Measurements from ENCODE around the gene KDM4F.

KDM4F gene

DNA sequence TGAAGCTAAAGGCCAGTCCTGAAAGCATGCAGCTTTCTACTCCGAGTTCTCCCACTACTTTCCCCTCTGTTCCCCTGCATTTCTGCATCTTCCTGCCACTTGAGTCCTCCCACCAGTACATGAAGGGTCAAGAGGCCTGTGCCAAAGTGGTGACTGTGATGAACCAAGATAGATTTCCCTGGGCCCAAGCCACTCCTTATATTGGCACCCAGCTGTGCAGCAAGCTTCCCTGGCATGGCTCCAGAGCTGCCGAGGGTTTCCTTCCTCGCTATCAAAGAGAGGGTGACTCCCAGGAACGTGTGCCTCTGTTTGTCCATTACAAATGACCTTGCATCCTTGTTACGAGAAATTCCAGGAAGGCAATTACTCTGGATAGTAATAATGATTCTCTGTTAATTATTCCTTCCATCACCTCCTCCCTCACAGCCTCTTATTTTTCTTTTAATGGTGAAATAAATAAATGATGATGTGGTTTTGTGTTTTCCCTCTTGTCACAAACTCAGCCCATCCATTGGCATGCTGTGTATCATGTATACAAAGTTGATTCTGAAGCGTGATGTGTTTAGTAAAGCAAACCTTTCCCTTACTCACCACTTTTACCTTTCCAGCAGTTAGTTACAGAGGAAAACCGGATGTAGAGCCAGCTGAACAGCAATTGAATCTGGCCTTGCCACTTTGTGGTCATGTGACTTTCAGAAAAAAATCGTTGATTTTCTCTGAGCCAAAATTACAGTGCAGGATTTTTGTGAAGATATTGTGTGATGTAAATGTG is 25.8 kb downstream of the KDM4F start:
- ATAC-seq (no peak), DNase-seq (no peak)
- Mint-ChIP-seq H3K9me3 (no peaks in the 10 kb centered on the region), H3K4me3 (no peak overlapping the region), H3K36me3 (ENCODE audit: low read depth) (peaks cover 10% of the 10 kb centered on the region), H3K4me1 (peaks cover 17% of the 10 kb centered on the region), H3K27ac (no peak overlapping the region), H3K27me3 (no peaks in the 10 kb centered on the region)

DNA sequence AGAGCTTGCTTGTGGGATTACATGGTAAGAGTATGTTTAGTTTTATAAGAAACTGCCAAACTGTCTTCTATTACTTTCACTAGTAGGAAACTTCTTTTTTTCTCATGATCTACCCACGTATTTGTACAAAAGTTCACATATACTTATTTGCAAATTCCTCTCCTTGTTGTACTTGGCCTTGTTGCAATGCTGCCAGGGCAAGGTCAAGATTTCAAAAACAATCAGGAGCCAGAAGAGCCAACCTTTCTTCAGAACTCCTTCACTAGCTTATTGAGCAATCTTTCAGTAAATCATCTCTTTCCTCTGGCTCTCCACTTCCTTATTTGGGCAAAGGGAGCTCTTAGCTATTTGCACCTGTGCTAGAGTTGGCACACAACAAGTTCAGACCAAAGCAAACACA is 27.2 kb downstream of the KDM4F start:
- DNase-seq (no peak), ATAC-seq (no peak)
- Mint-ChIP-seq H3K36me3 (ENCODE audit: low read depth) (peaks cover 4% of the 10 kb centered on the region), H3K27ac (no peak overlapping the region), H3K9me3 (no peaks in the 10 kb centered on the region), H3K4me1 (peaks cover 9% of the 10 kb centered on the region), H3K27me3 (no peaks in the 10 kb centered on the region), H3K4me3 (no peak overlapping the region)

DNA sequence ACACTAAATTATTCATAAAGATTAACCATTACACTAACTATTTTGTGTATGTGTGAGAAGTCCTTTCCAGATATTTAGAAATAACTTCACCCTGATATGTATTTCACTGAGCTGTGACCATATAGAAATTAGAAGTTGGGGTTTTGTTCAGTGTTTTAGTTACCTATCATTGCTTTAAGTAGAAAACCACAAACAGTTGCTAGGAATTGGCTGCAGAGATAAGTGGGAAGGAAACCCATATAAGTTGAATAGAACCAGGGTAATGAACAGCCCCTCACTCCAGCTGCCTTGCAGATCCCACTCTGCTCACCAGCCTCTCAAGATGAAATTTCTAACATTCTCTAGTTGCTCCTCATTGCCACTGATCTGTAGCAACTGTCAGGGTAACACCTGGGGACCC is 27.8 kb downstream of the KDM4F start:
- H3K27ac Mint-ChIP-seq, result no peak overlapping the region

DNA sequence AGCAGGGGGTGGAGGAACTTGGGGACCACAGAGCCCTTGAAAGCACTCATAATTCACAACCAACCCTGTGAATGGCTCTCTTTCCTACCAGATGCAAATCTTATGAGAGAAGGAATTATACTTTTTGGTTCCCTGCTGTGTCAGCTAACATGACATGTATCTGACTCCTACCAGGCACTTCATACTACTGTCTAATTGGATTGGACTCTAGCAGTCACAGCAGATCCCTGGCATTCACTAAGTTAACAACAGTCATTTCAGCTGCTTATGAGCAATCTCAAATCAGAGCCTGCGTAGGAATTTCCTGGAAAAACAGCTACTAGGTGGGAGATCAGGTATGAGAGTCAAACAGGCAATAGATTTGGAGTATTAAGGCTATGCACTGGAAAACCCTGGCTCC is 29.3 kb downstream of the KDM4F start:
- no peaks in the 10 kb centered on the region for H3K27me3 Mint-ChIP-seq
- no peak overlapping the region for H3K4me3 Mint-ChIP-seq
- H3K36me3 Mint-ChIP-seq (ENCODE audit: low read depth), result no peaks in the 10 kb centered on the region
- no peaks in the 10 kb centered on the region for H3K9me3 Mint-ChIP-seq
- H3K4me1 Mint-ChIP-seq, result peaks cover 8% of the 10 kb centered on the region
- ATAC-seq, result no peak
- H3K27ac Mint-ChIP-seq, result no peak overlapping the region
- DNase-seq, result no peak

More for the DNA sequence above, 27.8 kb downstream of the KDM4F start:
- Mint-ChIP-seq H3K4me1 (peaks cover 10% of the 10 kb centered on the region), H3K36me3 (ENCODE audit: low read depth) (no peaks in the 10 kb centered on the region), H3K9me3 (no peaks in the 10 kb centered on the region), H3K27me3 (no peaks in the 10 kb centered on the region), H3K4me3 (no peak overlapping the region)
- DNase-seq, result no peak
- ATAC-seq, result no peak

DNA sequence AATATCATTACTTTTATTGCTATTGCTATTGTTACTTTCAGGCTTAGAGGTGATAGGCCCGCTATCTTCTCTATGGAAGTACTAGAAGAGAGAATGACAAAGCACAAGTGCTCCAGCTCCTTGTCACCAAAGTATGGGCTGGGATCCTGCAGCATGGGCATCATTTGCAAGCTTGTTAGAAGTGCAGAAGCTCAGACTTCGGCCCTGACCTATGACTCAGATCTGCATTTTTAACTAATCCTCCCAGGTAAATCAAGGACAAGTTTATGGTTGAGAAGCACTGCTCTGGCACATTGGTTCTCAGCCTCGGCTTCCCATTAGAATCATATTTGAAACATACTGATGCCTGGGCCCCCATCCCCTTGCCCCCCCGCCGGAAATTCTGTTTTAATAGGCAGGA is 31.8 kb downstream of the KDM4F start:
- no peak overlapping the region for H3K27ac Mint-ChIP-seq
- DNase-seq (no peak), ATAC-seq (no peak)
- H3K4me3 Mint-ChIP-seq, result no peak overlapping the region
- peaks cover 30% of the 10 kb centered on the region for H3K4me1 Mint-ChIP-seq
- H3K36me3 Mint-ChIP-seq (ENCODE audit: low read depth), result no peaks in the 10 kb centered on the region
- H3K9me3 Mint-ChIP-seq, result no peaks in the 10 kb centered on the region
- no peaks in the 10 kb centered on the region for H3K27me3 Mint-ChIP-seq

DNA sequence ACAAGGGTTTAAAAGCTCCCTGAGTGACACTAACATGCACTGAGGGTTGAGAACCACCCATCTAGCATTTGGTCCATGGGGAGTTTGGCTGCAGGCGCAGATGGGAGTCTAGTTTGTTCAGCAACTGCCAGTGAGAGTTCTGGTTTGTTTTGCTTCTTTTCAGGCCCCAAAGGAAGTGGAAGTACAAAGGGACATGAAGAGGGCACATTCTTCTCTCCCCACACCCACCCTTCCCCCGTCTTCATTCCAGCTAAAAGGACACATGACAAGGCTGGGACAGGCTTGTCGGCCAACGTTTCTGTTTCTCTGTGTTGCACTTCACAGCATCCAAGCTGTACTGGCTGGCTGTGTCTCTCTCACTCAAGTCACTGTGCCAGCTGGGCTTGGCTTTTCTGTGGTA is 32.2 kb downstream of the KDM4F start:
- no peak overlapping the region for H3K27ac Mint-ChIP-seq
- H3K9me3 Mint-ChIP-seq, result no peaks in the 10 kb centered on the region
- ATAC-seq (no peak), DNase-seq (no peak)
- no peaks in the 10 kb centered on the region for H3K36me3 Mint-ChIP-seq (ENCODE audit: low read depth)
- H3K4me1 Mint-ChIP-seq, result peaks cover 33% of the 10 kb centered on the region
- no peak overlapping the region for H3K4me3 Mint-ChIP-seq
- no peaks in the 10 kb centered on the region for H3K27me3 Mint-ChIP-seq

DNA sequence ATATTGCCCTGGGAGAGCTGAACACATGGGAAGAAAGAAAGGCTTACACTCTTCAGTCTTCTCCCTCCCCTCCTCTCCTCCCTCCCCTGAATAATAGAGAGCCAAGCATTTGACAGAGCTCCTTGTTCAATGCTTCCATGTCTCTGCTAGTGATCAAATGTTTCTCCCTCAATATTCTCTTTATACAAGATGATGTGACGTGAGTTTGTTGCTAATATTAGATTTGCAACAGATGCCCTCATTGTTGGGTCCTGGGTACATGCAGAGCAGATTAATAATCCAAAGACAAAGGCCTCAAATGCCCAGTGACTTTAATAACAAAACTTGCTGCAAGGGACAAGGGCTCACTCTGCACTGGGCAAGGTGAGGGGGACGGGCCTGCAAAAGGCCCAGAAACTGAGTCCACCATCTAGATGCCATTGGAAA is 33.4 kb downstream of the KDM4F start:
- ATAC-seq (no peak), DNase-seq (no peak)
- H3K27me3 Mint-ChIP-seq, result no peaks in the 10 kb centered on the region
- H3K9me3 Mint-ChIP-seq, result no peaks in the 10 kb centered on the region
- H3K4me3 Mint-ChIP-seq, result no peak overlapping the region
- no peak overlapping the region for H3K27ac Mint-ChIP-seq
- peaks cover 33% of the 10 kb centered on the region for H3K4me1 Mint-ChIP-seq
- no peaks in the 10 kb centered on the region for H3K36me3 Mint-ChIP-seq (ENCODE audit: low read depth)

DNA sequence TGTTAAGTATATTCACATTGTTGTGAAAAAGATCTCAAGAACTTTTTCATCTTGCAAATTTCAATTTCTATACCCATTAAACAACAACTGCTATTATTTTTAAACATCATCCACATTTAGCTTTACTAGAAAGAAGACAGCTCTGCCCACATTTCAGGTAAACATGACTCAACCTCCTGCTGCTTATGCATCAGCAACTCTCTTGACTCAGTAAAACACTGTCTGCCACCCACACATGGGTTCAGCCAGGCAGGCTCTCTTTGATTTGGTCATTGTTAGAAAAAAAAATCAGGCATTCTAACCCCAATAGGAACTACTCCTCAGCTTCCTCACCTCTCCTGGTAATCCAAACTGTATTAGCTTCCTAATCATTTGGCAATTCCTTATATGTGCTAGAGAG is 35.3 kb downstream of the KDM4F start:
- Mint-ChIP-seq H3K9me3 (no peaks in the 10 kb centered on the region), H3K27ac (peak overlapping the region; percentile 48), H3K36me3 (ENCODE audit: low read depth) (no peaks in the 10 kb centered on the region), H3K4me3 (no peak overlapping the region), H3K27me3 (no peaks in the 10 kb centered on the region), H3K4me1 (peaks cover 46% of the 10 kb centered on the region)
- DNase-seq, result peak; percentile 46
- peak; percentile 80 for ATAC-seq

DNA sequence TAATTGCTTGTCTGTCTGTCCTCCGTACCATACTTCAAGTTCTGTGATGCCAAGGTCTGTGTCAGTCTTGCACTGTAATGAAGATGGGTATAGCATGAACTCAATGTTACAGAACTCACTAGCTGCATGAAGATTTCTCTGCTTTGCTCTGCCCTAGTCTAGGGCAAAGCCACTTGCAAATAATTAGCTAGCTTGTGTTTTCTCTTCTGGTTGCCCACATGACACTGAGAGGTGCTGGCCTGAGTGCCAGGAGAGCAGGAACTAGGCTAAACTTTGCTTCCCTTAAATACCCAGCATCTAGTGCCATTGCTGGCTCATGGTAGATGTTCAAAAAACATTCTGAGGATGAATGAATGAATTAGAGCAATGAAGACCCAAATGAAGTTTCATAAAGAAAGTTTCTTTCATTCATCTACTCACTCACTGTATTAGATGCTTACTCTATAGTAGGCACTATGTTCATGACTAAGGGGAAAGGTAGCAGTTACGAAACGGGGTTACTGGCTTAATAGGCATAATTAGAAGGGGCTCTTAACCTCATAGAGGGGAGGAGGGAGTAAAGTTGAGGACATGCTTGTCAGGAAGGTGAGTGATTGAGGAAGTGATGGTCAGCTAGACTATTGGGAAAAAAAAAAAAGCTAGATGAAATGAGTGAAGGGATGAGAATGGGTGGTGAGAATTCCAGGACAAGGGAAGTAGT is 36.0 kb downstream of the KDM4F start:
- DNase-seq (no peak), ATAC-seq (no peak)
- no peak overlapping the region for H3K4me3 Mint-ChIP-seq
- no peaks in the 10 kb centered on the region for H3K27me3 Mint-ChIP-seq
- H3K27ac Mint-ChIP-seq, result peak overlapping the region; percentile 52
- no peaks in the 10 kb centered on the region for H3K36me3 Mint-ChIP-seq (ENCODE audit: low read depth)
- H3K4me1 Mint-ChIP-seq, result peaks cover 47% of the 10 kb centered on the region
- no peaks in the 10 kb centered on the region for H3K9me3 Mint-ChIP-seq

DNA sequence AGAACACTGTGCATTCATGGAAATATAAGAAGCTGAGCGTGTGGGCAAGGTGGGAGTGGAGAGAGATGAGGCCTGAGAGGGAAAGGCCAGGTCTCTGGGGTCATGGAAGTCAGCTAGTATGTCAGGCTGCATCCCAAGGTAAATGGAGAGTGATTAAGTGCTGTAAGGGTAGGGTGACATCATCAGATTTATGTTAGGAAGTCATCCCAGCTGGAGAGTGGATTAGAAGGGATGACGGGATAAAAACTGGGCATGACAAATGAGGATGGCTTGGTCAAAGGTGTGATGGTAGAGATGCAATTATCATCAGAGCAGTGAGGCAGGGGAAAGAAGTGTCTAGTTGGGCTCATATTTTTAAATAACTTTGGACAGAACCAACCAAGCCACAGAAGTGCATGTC is 36.9 kb downstream of the KDM4F start:
- Mint-ChIP-seq H3K9me3 (no peaks in the 10 kb centered on the region), H3K4me3 (no peak overlapping the region), H3K36me3 (ENCODE audit: low read depth) (no peaks in the 10 kb centered on the region), H3K4me1 (peaks cover 56% of the 10 kb centered on the region), H3K27me3 (no peaks in the 10 kb centered on the region), H3K27ac (no peak overlapping the region)
- DNase-seq (no peak), ATAC-seq (no peak)

DNA sequence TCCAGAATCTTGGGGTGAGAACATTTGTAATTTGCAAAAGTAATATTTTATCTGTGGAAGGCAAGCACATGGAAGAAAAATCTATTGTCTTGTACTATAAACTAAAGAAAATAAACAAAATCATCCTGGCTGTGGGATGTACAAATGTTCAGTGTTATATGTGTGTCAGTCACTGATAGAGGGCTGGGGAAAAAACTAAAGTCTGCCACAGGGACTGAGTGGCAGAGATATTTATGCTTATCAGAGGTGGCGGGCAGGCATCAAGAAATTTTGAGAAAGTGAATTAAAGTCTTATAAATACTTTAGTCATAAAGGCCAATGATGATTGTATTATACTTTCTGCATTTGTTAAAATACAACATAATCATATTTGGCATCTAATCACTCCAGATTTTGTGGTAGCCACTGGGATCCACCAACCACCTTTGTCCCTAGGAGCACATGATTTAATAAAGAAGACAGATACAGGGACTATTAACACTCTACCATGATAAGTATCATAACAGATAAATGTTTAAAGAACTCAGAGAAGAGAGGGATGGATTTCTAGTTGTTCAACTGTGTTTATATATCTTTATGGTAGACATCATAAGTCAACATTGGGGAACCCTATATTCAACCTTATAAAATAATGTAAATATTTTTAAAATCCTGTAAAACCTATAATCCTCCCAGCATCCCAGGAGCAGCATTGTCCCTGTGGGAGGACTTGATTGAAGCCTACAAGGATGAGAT is 37.8 kb downstream of the KDM4F start:
- no peaks in the 10 kb centered on the region for H3K27me3 Mint-ChIP-seq
- H3K4me1 Mint-ChIP-seq, result peaks cover 61% of the 10 kb centered on the region
- no peak overlapping the region for H3K4me3 Mint-ChIP-seq
- DNase-seq (no peak), ATAC-seq (no peak)
- H3K27ac Mint-ChIP-seq, result no peak overlapping the region
- peaks cover 1% of the 10 kb centered on the region for H3K36me3 Mint-ChIP-seq (ENCODE audit: low read depth)
- H3K9me3 Mint-ChIP-seq, result no peaks in the 10 kb centered on the region

DNA sequence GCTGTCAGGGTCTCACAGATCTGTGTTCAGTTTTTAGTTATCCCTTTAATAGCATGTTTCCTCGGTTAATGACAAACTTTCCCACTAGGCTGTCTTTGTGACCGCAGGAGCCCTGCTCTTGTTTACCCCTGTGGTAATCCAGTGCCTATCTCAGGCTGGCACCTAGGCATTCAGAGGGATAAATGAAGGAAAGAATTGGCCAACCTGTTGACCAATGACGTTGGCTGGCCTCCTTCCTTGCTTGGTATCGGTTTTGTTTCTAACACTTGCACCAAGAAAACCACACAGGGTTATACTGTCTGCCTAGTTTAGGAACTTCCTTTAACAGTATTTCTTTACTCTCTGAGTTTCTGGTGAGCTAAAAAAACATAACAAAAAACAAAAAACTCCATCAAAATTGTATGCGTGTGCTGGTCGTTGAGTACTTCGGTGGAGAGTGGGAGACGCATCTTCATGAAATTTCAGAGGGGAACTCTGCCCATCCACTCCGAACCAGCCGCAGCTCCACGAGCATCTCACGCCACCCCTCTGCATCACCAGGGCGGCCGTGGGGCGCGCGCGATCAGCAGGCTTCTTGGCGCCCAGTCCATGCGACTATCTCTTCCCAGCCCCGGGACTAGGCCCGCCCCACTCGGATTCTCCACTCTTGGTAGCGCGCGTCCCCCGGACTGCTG is 39.9 kb downstream of the KDM4F start:
- no peak for DNase-seq
- H3K36me3 Mint-ChIP-seq (ENCODE audit: low read depth), result peaks cover 3% of the 10 kb centered on the region
- peaks cover 71% of the 10 kb centered on the region for H3K4me1 Mint-ChIP-seq
- H3K27me3 Mint-ChIP-seq, result no peaks in the 10 kb centered on the region
- no peaks in the 10 kb centered on the region for H3K9me3 Mint-ChIP-seq
- peak overlapping the region; percentile 87 for H3K27ac Mint-ChIP-seq
- peak; percentile 35 for ATAC-seq
- H3K4me3 Mint-ChIP-seq, result peak overlapping the region; percentile 83

DNA sequence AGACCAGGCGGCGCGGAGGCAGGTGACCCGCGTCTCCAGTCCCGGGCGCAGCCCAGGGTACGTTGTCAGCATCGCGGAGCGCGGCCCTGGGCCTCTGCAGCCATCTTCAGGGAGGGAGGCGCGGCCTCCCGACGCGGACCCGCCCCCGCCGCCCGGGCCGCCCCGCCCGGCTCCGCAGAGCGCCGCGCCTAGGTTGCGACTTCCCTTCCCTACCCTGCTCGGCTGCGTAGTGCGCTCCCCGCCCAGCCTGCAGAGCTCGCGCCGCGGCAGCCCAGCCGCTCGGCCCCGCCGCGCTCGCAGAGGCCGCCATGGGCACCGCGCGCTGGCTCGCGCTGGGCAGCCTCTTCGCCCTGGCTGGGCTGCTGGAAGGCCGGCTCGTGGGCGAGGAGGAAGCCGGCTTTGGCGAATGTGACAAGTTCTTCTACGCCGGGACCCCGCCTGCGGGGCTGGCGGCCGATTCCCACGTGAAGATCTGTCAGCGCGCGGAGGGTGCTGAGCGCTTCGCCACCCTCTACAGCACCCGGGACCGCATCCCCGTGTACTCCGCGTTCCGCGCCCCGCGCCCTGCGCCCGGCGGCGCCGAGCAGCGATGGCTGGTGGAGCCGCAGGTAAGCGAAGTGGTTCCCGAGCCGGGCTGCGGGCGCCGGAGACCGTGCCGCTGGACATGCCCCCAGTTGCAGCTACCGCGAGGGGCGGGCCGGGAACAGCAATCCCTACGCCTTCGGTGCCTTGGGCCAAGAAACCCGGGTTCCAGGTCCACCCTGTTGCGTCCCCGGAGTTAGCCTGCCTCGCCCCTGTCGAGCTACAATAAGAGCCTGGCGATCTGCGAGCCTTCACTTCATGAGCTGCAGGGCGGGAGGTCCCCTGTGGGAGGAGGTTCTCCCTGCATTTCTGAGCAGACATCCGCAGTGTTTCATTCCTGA is 40.7 kb downstream of the KDM4F start, which contains the start of gene ENDOD1:
Gene ENDOD1 (plus strand): TSS at position 227 of the 923 bp plus-strand sequence. CDS start 82 bp downstream, at position 309.
- Mint-ChIP-seq H3K27ac (peak within 1 kb of the TSS; percentile 87), H3K27me3 (no peaks in the 10 kb centered on the region), H3K4me3 (peak within 1 kb of the TSS; percentile 92), H3K36me3 (ENCODE audit: low read depth) (peaks cover 6% of the 10 kb centered on the region), H3K4me1 (peaks cover 71% of the 10 kb centered on the region), H3K9me3 (no peaks in the 10 kb centered on the region)
- DNase-seq (peak; percentile 84), ATAC-seq (peak; percentile 92)

Measured in activated naive CD8-positive, alpha-beta T cell treated with anti-CD3 and anti-CD28 coated beads, Interleukin-2, amount 50 U/mL, for 24 hours (primary cell).